Mesenchymal stem cell (in vitro differentiated cells and primary cell): ENCODE results near the gene PBX4.
A peak's percentile ranks its signal among the peaks of the same experiment; 100 is the strongest.

ENCODE experiments used
- DNase-seq: peaks from one replicate; pipeline ENCODE4 v3.0.0-alpha.2; 2013
- H2AFZ ChIP-seq: one replicate; pipeline ENCODE4 v1.6.1; 2013; ENCODE audit warnings: low read depth, mild to moderate bottlenecking, control low read depth, inconsistent platforms, low read length, moderate library complexity
- H2AK5ac ChIP-seq: 2 replicates; pipeline ENCODE4 v1.6.1; 2013; ENCODE audit warnings: low read length, moderate library complexity, mild to moderate bottlenecking, inconsistent platforms; ENCODE audit not compliant: severe bottlenecking
- H2BK120ac ChIP-seq: one replicate; pipeline ENCODE4 v1.6.1; 2013; ENCODE audit warnings: low read depth, mild to moderate bottlenecking, inconsistent platforms, low read length, moderate library complexity
- H2BK12ac ChIP-seq, 2 experiments: one replicate each; pipeline ENCODE4 v1.6.1; 2013; ENCODE audit warnings: inconsistent platforms in 2 of 2, low read length in 2 of 2, mild to moderate bottlenecking in 2 of 2, moderate library complexity in 2 of 2, control low read depth in 1 of 2
- H2BK15ac ChIP-seq: one replicate; pipeline ENCODE4 v1.6.1; 2013; ENCODE audit warnings: mild to moderate bottlenecking, low read depth, inconsistent platforms; ENCODE audit not compliant: poor library complexity, severe bottlenecking
- H2BK5ac ChIP-seq: 2 replicates; pipeline ENCODE4 v1.6.1; 2013; ENCODE audit warnings: low read depth, mild to moderate bottlenecking, low read length, control low read depth, inconsistent platforms; ENCODE audit not compliant: poor library complexity, severe bottlenecking
- H3K14ac ChIP-seq, 2 experiments: one replicate each; pipeline ENCODE4 v1.6.1; 2013; ENCODE audit warnings: inconsistent platforms in 2 of 2, low read length in 2 of 2, control low read depth in 1 of 2, mild to moderate bottlenecking in 1 of 2, moderate library complexity in 1 of 2
- H3K18ac ChIP-seq, 2 experiments: one replicate each; pipeline ENCODE4 v1.6.1; 2013; ENCODE audit warnings: inconsistent platforms in 2 of 2, low read length in 2 of 2, control low read depth in 1 of 2, low read depth in 1 of 2, mild to moderate bottlenecking in 1 of 2
- H3K23ac ChIP-seq, 2 experiments: one replicate each; pipeline ENCODE4 v1.6.1; 2013; ENCODE audit warnings: inconsistent platforms in 2 of 2, low read length in 2 of 2, mild to moderate bottlenecking in 2 of 2, moderate library complexity in 2 of 2, control low read depth in 1 of 2
- H3K27ac ChIP-seq: 2 replicates; pipeline ENCODE4 v1.5.1; 2013; ENCODE audit warnings: mild to moderate bottlenecking, moderate library complexity, low read length, control low read depth, inconsistent platforms; ENCODE audit not compliant: poor library complexity, severe bottlenecking
- H3K27me3 ChIP-seq, 2 experiments: 2 replicates each; pipeline versions ENCODE4 v1.6.1 to v1.7.0; 2013; ENCODE audit warnings: low read length in 2 of 2, mild to moderate bottlenecking in 2 of 2, moderate library complexity in 2 of 2, control low read depth in 1 of 2, inconsistent platforms in 1 of 2; ENCODE audit not compliant: control insufficient read depth in 1 of 2, insufficient read depth in 1 of 2
- H3K36me3 ChIP-seq, 2 experiments: 2 replicates each; pipeline versions ENCODE4 v1.6.1 to v1.7.0; 2013; ENCODE audit warnings: low read length in 2 of 2, control low read depth in 1 of 2, inconsistent platforms in 1 of 2, low read depth in 1 of 2, mild to moderate bottlenecking in 1 of 2; ENCODE audit not compliant: insufficient read depth in 2 of 2, control insufficient read depth in 1 of 2
- H3K4ac ChIP-seq, 2 experiments: one replicate each; pipeline ENCODE4 v1.6.1; 2013; ENCODE audit warnings: inconsistent platforms in 2 of 2, low read length in 2 of 2, mild to moderate bottlenecking in 2 of 2, moderate library complexity in 2 of 2, control low read depth in 1 of 2, low read depth in 1 of 2
- H3K4me1 ChIP-seq: 2 replicates; pipeline ENCODE4 v1.6.1; 2013; ENCODE audit warnings: low read depth, low read length, control low read depth; ENCODE audit not compliant: control insufficient read depth, insufficient read depth
- H3K4me2 ChIP-seq: 2 replicates; pipeline ENCODE4 v1.6.1; 2013; ENCODE audit warnings: low read length, mild to moderate bottlenecking, inconsistent platforms; ENCODE audit not compliant: poor library complexity, severe bottlenecking
- H3K4me3 ChIP-seq, 2 experiments: 2 replicates each; pipeline versions ENCODE4 v1.5.1 to v1.7.0; 2013; ENCODE audit warnings: low read length in 2 of 2, mild to moderate bottlenecking in 2 of 2, control low read depth in 1 of 2, low read depth in 1 of 2; ENCODE audit not compliant: insufficient read depth in 1 of 2
- H3K79me1 ChIP-seq: replicated peaks from 2 replicates; pipeline ENCODE4 v1.6.1; 2013; ENCODE audit warnings: mild to moderate bottlenecking, control low read depth, low read length, inconsistent platforms; ENCODE audit not compliant: poor library complexity, severe bottlenecking
- H3K9ac ChIP-seq: 2 replicates; pipeline ENCODE4 v1.7.0; 2013; ENCODE audit warnings: mild to moderate bottlenecking, low read length, moderate library complexity
- H3K9me3 ChIP-seq: 2 replicates; pipeline ENCODE4 v1.7.0; 2013; ENCODE audit warnings: mild to moderate bottlenecking, low read length; ENCODE audit not compliant: control insufficient read depth
- H4K8ac ChIP-seq: one replicate; pipeline ENCODE4 v1.6.1; 2013; ENCODE audit warnings: inconsistent platforms, mild to moderate bottlenecking, low read length, moderate library complexity
- H4K91ac ChIP-seq: one replicate; pipeline ENCODE4 v1.6.1; 2013; ENCODE audit warnings: mild to moderate bottlenecking, low read length, inconsistent platforms
- WGBS: methylation state at CpG from one replicate; pipeline ENCODE4 v1.1.7; 2013; ENCODE audit warnings: mixed read lengths; 5-methylcytosine and 5-hydroxymethylcytosine counted together

PBX4 gene

DNA sequence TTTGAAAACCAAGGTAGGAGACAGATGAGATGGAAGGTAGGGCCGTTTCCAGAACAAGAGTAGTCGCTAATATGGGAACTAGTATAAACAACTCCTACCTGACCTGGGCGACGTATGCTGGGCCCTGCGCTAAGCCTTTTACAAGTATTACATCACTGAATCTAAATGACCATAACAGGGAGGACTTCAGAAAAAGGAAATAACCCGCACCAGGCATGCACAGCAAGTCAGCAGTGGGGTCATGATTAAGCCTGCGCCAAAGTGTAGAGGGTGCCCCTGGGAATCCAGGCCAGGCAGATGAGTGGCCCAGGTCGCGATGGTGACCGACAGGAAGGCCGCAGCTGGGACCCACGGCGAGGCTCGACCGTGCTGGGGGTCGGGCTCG lies 44.4 kb upstream of the PBX4 start:
- H3K4ac ChIP-seq, result peak overlapping the region; percentile 83 to 95
- H3K4me3 ChIP-seq, result peak overlapping the region; percentile 99
- no peak overlapping the region for H2BK5ac ChIP-seq
- no peak overlapping the region for H2BK15ac ChIP-seq
- H2AK5ac ChIP-seq, result no peak overlapping the region
- H4K91ac ChIP-seq, result peak overlapping the region; percentile 88
- no peak overlapping the region for H3K27ac ChIP-seq
- DNase-seq, result no peak
- no peaks in the 10 kb centered on the region for H3K9me3 ChIP-seq
- H2AFZ ChIP-seq, result peak overlapping the region; percentile 80
- 9% methylated on average over 17 of the region's 17 CpGs for WGBS
- peak overlapping the region in 1 of 2 experiments; percentile 99 for H3K23ac ChIP-seq
- H3K9ac ChIP-seq, result peak overlapping the region; percentile 96
- no peak overlapping the region for H2BK12ac ChIP-seq
- H2BK120ac ChIP-seq, result no peak overlapping the region
- no peaks in the 10 kb centered on the region for H3K27me3 ChIP-seq
- H3K79me1 ChIP-seq, result peaks cover 10% of the 10 kb centered on the region
- peak overlapping the region; percentile 96 for H4K8ac ChIP-seq
- H3K18ac ChIP-seq, result peak overlapping the region; percentile 85 to 97
- H3K36me3 ChIP-seq, result peaks cover 28 to 30% of the 10 kb centered on the region in 2 experiments
- H3K4me2 ChIP-seq, result peak overlapping the region; percentile 85
- H3K4me1 ChIP-seq, result peaks cover 17% of the 10 kb centered on the region
- H3K14ac ChIP-seq, result peak overlapping the region in 1 of 2 experiments; percentile 91

DNA sequence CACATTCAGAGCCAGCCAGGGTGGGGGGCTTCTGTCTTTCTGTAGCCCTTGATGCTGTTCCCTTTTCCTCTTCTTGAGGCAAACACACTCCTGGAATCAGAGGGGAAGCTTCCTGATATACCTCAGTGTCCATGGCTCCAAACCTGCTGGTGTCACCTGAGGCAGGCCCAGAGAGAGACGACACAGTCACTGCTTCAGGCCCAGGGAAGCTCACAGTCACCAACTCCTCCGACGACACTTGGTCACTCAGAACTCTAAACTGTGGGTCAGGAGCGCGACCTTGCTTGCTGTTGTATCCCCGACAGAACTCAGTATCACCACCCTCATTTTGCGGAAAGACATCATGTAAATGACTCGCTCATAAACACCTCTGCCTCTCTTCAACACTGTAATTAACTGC lies 43.9 kb upstream of the PBX4 start:
- no peak overlapping the region for H2BK12ac ChIP-seq
- no peak overlapping the region for H2AFZ ChIP-seq
- H3K4me2 ChIP-seq, result peak overlapping the region; percentile 85
- H2AK5ac ChIP-seq, result no peak overlapping the region
- no peak overlapping the region for H4K91ac ChIP-seq
- H3K14ac ChIP-seq, result no peak overlapping the region
- H3K4ac ChIP-seq, result no peak overlapping the region
- H4K8ac ChIP-seq, result no peak overlapping the region
- H3K27ac ChIP-seq, result no peak overlapping the region
- peak overlapping the region; percentile 96 for H3K9ac ChIP-seq
- H3K18ac ChIP-seq, result no peak overlapping the region
- H2BK15ac ChIP-seq, result no peak overlapping the region
- 85% methylated on average over 8 of the region's 8 CpGs for WGBS
- peaks cover 13% of the 10 kb centered on the region for H3K79me1 ChIP-seq
- peaks cover 17% of the 10 kb centered on the region for H3K4me1 ChIP-seq
- H2BK120ac ChIP-seq, result no peak overlapping the region
- H3K9me3 ChIP-seq, result no peaks in the 10 kb centered on the region
- no peak overlapping the region for H3K23ac ChIP-seq
- no peak overlapping the region for H2BK5ac ChIP-seq
- no peak for DNase-seq
- H3K4me3 ChIP-seq, result peak overlapping the region in 1 of 2 experiments; percentile 99
- H3K27me3 ChIP-seq, result no peaks in the 10 kb centered on the region
- peaks cover 33 to 35% of the 10 kb centered on the region in 2 experiments for H3K36me3 ChIP-seq

DNA sequence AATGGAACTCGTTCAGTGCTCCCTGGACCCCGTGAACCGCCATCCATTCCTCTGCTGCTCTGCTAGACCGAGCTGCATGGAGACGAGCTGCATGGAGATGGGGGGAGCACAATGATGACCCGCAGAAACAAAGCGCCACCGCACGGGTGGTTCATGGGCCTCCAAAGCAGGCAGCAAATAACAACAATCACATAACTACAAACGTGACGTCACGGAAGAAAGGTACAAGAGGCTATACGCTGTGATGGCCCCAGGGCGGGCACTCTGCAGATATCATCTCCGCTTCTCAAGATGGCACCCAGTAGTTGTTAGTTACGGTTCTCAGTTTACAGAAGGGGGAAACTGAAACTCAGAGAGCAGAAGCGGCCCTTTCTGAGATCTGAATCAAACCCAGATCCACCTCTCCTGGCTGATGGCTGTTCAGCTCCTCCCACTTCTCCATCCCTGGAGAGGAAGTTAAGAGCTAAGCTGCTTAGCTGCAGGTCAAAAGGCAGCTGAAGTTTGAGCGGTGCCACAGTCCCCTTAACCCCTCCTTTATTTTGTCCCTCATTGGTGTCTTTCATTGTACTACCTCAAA lies 43.3 kb upstream of the PBX4 start:
- peaks cover 38 to 41% of the 10 kb centered on the region in 2 experiments for H3K36me3 ChIP-seq
- H3K23ac ChIP-seq, result no peak overlapping the region
- H3K9me3 ChIP-seq, result no peaks in the 10 kb centered on the region
- H3K79me1 ChIP-seq, result peaks cover 18% of the 10 kb centered on the region
- peaks cover 17% of the 10 kb centered on the region for H3K4me1 ChIP-seq
- H3K4me2 ChIP-seq, result peak overlapping the region; percentile 2
- no peak overlapping the region for H2BK15ac ChIP-seq
- no peak overlapping the region for H4K8ac ChIP-seq
- no peak for DNase-seq
- no peak overlapping the region for H3K27ac ChIP-seq
- no peak overlapping the region for H2BK120ac ChIP-seq
- H2AFZ ChIP-seq, result no peak overlapping the region
- no peak overlapping the region for H2AK5ac ChIP-seq
- H3K4me3 ChIP-seq, result peak overlapping the region in 1 of 2 experiments; percentile 99
- no peak overlapping the region for H3K14ac ChIP-seq
- WGBS, result 94% methylated on average over 17 of the region's 18 CpGs
- H2BK12ac ChIP-seq, result no peak overlapping the region
- H4K91ac ChIP-seq, result no peak overlapping the region
- no peak overlapping the region for H3K18ac ChIP-seq
- H3K9ac ChIP-seq, result peak overlapping the region; percentile 96
- no peak overlapping the region for H2BK5ac ChIP-seq
- H3K4ac ChIP-seq, result no peak overlapping the region
- H3K27me3 ChIP-seq, result no peaks in the 10 kb centered on the region

- H3K23ac ChIP-seq, result no peak overlapping the region
- no peak overlapping the region for H2BK12ac ChIP-seq
- H3K4ac ChIP-seq, result no peak overlapping the region
- no peak overlapping the region for H2AK5ac ChIP-seq
- no peaks in the 10 kb centered on the region for H3K9me3 ChIP-seq
- H3K4me3 ChIP-seq, result peak overlapping the region in 1 of 2 experiments; percentile 99
- H4K91ac ChIP-seq, result no peak overlapping the region
- peaks cover 23% of the 10 kb centered on the region for H3K79me1 ChIP-seq
- H3K27ac ChIP-seq, result no peak overlapping the region
- H2AFZ ChIP-seq, result no peak overlapping the region
- no peak overlapping the region for H4K8ac ChIP-seq
- no peak overlapping the region for H2BK15ac ChIP-seq
- H3K27me3 ChIP-seq, result no peaks in the 10 kb centered on the region
- H3K18ac ChIP-seq, result no peak overlapping the region
- H3K4me2 ChIP-seq, result no peak overlapping the region
- no peak overlapping the region for H3K14ac ChIP-seq
- no peak for DNase-seq
- H2BK120ac ChIP-seq, result no peak overlapping the region
- no peak overlapping the region for H2BK5ac ChIP-seq
- 95% methylated on average over 10 of the region's 10 CpGs for WGBS
- H3K9ac ChIP-seq, result no peak overlapping the region
- peaks cover 44 to 46% of the 10 kb centered on the region in 2 experiments for H3K36me3 ChIP-seq
- peaks cover 17% of the 10 kb centered on the region for H3K4me1 ChIP-seq
Observed at GRCh38 chr19:19661141-19661674, 42.7 kb upstream of the PBX4 start.
